Skin of body (tissue), 2 donors: ENCODE measurements around the gene MED26. TPM values are rescaled to one million over a fixed set of nuclear protein-coding genes. Genes with fewer than 3 reads are reported as not detected.
"Not testable (repeated sequence)": the region's sequence is repeated elsewhere in the genome, so short reads cannot be mapped to it uniquely, and the experiment has no call there.

Source experiments
- DNase-seq: peaks from one replicate; lab custom pipeline; 2025; lab: John Stamatoyannopoulos, UW
- total RNA-seq: library from RNA; depleted of rRNA; stranded (reverse); fragments of >200 nt; gene quantifications from one replicate; pipeline ENCODE4 v1.2.3, GENCODE V29; 2014

The MED26 gene
- total RNA-seq, 1 donor from 2014 or later = 5.7 TPM

DNA sequence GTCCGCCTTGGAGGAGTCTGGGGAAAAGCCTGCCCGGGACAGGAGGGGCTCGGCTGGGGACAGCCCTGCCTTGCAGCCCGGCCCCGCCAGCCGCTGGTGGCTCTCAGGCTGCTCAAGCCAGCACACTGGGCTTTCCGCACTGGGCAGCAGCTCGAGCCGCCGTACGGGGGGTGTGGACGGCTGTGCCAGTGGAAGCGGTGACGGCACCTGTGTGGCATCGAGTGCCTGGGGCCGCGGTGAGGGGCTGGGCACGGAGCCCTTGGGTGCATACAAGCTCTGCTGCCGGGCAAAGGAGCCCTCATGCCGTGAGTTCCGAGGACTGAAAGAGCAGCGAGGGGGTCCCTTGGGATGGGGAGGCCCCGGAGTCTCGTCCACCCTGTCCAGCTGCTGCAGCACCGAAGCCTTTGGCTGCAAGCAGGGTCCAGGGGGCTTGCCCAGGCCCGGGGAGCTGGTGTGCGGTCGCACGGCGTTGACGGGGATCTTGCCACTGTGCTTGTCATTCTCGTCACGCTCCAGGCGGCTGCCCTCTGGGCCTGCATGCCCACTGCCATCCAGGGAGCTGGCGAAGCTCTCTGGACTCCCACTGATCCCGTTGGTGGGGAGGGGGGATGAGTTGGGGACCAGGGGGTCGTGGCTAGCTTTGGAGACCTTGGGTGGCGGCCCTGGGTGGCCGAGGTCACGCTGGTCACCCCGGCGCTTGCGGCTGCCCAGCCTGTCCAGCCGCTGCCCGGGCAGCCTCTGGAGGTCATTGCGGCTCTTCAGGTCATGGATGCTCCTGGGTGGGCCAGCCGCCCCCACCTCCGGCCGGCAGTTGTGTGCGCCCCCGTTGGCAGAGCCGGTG, 51.1 kb downstream of the MED26 start:
- DNase-seq = no peak

DNA sequence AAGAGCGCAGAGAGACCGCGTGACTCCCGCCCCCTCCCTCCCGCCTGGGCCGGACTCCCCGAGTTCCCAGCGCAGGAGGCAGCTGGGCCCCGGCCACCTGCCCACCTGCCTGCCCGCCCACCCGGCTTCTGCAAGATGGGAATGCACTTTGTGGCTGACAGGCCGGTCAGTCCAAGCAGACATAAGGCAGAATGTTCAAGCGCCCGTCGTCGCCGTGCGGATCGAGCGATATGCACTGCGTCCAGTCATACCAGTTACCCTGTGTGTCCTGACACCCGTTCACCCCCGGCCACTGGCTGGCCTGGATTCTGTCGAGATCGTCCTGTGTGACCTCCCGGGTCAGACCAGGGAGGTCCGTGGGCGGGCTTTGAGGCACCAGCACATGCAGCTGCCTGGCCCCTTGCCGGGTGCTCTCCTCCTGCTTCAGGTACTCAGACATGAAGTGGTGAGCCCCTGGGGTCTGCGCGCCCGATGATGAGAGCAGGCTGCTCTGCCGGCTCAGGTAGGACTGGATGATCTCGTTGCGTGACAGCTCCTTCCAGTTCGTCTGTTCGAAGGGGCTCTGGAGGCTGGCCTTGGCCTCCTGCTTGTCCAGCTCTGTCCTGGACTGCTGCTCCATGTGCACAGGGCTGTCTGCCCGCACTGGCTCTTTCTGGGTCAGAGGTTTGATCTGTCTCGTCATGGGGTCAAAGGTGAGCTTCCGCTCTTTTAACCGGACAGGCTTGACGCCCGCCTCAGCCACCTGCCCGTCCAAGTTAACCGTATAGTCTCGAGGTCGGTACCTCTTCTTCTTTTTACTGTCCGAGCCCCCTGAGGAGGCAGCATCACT, 51.9 kb downstream of the MED26 start:
- DNase-seq = no peak

DNA sequence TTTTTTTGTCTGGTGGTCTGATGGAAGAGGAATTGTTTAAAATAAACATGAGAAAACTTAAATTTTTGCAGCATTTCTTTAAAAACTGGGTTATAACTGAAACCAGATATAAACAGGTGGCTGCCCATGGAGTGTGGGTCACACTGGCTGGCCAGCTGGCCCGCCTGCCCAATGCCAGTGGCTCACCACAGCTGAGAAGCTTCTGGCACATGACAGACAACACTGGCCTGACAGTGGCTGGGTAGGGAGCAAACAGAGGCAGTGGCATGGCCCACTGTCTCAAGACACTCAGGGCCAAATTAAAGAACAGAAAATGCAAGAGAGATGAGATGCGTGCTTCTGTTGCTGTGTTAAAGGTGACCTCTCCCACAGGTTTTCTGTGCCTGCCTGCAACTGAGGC, 52.7 kb downstream of the MED26 start:
- DNase-seq = no peak

DNA sequence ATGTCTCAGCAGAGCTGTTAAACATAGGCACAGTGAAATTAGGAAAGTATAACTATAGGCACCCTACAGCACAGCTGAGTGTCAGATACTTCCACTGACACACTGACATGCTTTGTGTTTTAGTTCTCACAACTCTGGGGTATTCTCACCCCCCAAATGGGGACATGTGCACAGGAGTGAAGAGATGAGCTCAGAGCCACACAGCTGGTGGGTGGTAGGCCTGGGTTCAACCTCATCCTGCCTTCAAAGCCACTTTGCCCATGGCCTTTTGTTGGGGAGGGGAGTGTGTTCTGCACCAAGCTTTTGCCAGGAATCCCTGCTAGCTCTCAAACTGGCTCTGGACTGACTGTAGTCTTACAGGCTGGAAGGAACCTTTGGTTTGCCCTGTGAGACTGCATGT, 54.1 kb downstream of the MED26 start:
- no peak for DNase-seq

DNA sequence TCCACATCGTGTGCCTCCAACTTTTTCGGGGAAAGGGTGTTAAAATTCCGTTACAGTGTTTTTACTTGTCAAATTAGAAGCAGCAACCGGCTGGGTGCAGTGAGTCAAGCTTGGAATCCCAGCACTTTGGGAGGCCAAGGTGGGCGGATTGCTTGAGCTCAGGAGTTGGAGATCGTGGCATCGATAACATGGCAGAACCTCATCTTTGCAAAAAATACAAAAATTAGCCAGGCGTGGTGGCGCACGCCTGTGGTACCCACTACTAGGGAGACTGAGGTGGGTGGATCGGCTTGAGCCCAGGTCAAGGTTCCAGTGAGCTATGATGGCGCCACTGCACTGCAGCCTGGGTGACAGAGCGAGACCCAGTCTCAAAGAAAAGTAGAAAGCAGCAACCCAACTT, 54.7 kb downstream of the MED26 start:
- no peak for DNase-seq

DNA sequence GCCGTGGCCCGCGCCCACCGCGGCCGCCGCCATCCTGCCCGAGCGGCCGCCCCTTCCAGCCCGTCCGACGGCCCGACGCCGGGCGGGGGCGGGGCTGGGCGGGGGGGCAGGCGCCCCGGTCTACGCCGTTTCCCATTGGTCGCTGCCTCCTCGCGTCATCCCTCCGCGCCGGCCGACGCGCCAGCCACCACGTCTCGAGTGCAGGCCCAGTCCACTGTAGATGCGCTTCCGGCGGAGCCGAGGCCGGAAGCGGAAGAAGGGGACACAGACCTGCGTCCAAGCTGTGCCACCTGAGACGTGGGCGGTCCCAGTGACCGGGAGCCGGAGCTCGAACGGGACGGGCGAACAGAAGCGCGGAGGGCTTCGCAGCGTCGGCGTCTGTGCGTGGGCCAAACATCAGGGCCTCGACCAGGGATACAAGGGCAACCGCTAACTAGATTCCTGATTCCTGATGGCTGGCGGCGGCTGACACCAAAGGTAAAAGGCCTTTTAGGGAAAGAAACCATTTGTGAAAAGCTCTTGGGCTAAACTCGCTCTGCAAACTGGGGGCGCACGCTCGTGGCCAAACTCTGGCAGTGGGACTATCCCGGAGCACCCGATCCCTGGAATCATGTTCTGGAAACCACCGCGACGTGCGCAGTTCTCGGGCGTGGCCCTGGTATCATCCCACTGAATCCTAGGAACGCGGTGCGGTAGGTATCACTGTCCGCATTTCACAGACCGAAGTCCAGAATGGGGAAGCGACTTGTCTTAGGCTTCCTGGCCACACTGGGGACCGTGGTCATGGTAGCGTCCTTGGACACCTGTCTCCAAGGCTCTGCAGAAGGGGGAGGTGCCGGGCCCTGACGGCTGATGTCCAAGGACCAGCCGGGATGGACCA, 55.4 kb downstream of the MED26 start, which contains the start of gene SLC35E1:
SLC35E1 (minus strand) TSS at position 84 of the 880 bp plus-strand sequence; CDS start at position 33, 51 bp downstream.
- DNase-seq = peak; percentile 91

DNA sequence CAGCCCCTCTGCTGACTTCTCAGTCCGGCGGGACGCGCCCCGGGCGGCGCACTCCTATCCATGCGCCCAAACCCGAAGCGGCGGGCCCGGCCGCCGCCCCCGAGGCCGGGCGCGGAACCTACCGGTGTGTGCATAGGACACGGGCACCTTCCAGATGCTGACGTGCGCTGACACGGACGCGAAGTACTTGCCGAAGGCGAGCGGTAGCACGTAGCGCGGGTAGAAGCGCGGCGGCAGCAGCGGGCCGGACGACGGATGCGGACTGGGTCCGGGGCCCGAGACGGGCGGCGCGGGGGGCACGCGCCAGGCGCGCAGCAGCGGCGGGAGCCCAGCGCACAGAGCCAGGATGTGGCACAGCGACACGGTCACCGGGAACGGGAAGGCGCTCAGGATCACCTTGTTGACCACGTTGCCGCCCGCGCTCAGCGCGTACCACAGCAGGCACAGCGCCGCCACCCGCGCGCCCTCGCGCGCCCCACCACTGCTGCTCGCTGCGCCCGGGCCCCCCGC, 56.1 kb downstream of the MED26 start:
- no peak for DNase-seq

DNA sequence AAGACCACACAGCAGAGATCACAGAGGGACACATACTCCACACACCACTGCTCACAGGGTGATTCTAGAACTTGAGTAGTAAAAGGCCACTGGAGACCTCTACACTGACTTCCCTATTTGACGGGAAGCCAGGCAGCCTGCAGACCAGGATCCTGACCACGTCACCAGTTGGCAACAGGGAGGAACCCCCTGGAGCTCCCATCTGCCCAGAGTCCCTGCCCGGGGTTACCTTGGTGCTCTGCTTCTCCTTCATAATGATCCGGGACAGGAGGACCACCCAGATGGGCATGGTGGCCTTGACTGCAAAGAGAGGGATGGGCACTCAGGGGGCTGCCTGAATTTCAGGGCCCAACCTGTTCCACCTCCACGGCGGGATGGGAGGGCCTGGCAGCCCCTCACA, 56.7 kb downstream of the MED26 start:
- DNase-seq = no peak

DNA sequence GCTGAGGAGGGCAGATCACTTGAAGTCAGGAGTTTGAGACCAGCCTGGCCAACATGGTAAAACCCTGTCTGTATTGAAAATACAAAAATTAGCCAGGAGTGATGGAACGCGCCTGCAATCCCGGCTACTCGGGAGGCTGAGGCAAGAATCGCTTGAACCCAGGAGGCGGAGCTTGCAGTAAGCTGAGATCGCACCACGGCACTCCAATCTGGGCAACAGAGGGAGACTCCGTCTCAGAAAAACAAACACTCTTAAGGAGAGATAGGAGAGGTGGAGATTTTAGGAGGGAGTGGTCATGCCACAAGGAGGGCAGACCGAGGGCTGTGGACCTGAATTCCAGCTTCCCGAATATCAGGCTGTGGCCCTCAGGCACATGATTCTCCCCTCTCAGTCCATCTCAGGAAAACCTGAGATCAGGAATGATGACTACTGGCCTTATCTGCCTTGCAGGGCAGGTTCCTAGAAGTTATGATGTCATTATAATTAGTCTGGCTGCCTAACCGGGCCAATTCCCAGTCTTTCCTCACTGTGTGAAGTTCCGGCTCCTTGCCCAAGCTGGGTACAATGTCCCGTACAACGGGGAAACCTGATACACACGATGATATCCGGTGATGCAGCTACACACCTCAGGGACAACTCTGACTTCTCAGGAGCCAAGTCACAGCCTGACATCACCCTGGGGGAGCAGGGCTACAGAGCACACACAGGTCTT, 58.2 kb downstream of the MED26 start:
- DNase-seq = no peak

DNA sequence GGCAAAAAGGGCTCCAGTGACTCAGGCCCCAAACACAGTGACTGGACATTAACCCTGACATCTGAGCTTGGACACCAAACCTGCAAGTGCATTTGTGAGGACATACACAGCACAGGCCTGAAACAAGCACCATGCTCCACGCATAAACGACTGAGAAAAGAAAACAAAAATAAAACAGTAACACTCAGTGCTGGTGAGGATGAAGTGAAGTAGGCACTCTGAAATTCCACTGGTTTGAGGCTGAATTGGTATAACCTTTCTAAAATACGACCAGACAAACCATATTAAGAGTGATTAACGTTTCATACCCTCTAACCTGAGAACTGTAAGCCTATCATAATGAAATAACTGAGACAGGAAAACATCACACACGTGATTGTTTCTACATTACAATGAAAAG, 61.3 kb downstream of the MED26 start:
- no peak for DNase-seq

DNA sequence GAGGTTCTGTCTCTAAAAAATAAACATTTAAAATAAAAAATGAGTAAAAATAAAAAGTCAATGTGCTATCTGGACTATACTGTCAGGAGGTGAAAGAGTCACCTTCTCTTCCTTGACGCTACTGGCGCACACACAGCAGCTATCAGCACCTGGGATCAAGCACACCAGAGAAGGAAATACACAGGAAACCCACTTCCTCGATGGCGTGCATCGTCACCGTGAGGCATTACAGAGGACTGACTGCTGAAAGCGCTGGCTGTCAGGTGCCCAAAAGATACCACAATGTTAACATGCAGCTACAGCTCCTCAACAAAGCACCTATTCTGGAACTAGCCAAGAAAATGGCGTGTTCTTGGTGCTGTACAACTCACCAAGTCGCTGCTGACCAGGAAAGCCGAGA, 61.8 kb downstream of the MED26 start:
- DNase-seq = no peak

DNA sequence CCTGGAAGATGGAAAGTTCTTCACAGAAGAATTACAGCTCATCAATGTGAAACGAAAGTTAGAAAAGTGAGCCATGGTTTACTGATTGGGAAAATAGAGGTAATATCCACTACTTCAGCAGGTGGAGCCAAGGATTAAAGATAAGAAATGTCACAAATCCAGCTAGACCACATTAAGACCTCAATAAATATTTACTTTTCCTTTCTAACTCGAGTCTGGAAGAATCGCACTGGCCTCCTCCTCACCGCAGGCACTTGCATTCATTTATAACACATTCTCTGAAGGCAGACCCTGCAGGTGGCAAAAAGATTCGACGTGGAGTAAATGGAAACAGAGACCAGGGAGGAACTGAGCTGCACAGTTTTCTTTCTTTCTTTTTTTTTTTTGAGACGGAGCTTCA, 63.2 kb downstream of the MED26 start:
- no peak for DNase-seq

DNA sequence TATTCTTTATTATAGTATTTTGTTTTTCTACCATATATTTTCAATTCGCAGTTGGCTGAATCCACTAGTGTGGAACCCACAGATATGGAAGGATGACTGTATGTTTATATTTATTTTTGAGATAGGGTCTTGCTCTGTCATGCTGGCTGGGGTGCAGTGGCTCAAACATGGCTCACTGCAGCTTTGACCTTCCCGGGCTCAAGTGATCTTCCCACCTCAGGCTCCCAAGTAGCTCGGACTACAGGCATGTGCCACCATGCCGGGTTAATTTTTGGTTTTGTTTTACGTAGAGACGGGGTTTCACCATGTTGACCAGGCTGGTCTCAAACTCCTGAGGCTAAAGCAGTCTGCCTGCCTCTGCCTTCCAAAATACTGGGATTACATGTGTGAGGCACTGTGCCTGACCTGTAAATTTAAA, 65.4 kb downstream of the MED26 start:
- DNase-seq = no peak

DNA sequence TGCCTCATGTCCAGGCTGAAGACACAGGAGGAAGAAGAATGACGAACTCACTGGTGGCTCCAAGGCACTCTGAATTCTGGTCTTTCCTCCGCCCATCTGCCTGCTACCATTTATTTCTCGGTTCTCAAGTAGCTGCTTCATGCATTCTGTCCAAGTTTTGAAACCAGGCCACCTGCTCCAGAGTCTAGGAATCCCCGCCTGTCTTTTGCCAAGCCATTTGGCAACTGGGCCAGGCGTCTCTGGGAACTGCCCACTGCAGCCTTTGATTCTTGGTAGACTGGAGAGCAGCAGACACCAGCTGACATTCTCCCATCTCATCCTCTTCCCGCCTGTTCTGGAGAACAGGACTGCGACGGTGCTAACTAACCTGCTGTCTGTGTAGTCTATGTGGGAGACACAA, 66.6 kb downstream of the MED26 start:
- DNase-seq = no peak

DNA sequence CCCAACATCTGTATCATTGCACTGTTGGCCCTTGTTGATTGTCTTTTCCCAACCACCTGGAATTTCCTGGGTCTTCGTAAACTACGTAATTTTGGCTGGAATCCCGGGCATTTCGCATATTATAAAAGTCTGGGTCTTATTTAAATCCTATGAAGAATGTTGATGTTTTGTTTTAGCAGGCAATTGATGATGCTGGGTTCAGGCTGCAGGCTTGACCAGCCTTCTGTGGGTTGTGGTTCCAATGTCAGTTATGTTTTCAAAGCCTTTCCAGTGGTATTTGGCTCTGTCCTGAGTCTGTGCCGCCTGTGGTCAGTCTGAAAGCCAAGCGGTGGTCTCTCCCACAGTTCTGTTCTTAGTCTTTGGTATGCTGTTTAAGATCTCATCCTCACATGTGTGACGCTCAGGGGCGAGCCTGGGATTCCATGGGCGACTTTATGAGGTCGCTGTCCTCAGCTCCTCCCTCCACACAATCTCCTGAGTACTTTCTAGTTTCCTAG, 68.2 kb downstream of the MED26 start:
- no peak for DNase-seq

DNA sequence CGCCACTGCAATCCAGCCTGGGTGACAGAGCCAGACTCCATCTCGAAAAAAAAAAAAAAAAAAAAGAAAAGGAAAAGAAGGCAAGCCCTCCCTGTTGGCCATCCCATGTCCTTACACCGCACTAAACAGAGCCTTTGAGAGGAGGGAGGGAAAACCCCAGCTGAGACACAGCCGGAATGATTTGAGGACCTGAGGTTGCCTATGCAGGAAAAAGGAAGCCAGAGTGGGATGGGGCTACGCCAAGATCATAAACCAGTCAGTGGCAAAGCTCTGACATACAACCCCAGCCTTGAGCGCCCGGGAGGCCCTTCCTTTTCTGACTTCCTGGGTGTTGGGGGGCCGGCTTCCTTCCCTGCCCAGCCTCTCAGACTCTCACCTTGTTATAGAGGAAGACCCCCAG, 73.2 kb downstream of the MED26 start:
- DNase-seq = no peak

DNA sequence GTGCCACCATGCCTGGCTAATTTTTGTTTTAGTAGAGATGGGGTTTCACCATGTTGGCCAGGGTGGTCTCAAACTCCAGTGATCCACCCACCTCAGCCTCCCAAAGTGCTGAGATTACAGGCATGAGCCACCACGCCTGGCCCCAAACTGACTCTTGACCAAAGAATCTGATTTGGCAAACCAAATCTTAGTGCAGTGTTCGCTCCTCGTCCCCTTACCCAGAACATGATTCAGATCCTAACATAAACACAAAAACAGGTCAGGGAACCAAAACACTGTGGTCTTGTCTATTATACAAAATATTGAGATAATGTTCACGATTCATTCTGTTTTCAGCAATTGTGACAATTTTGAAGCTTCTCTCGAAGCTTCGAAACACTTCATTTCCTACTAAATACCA, 76.1 kb downstream of the MED26 start:
- DNase-seq = not testable (repeated sequence)

DNA sequence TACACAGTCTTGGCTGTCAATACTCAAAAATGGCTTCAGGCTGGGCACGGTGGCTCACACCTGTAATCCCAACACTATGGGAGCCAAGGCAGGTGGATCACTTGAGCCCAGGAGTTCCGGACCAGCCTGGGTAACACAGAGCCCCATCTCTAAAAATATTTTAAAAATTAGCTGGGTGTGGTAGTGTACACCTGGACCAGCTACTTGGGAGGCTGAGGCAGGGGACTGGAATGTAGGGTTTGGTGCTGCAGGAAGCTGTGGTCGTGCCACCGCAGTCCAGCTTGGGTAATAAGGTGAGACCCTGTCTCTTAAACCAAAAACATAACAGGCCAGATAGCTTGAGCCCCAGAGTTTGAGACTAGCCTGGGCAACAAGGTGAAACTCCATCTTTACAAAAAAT, 79.0 kb downstream of the MED26 start:
- no peak for DNase-seq

DNA sequence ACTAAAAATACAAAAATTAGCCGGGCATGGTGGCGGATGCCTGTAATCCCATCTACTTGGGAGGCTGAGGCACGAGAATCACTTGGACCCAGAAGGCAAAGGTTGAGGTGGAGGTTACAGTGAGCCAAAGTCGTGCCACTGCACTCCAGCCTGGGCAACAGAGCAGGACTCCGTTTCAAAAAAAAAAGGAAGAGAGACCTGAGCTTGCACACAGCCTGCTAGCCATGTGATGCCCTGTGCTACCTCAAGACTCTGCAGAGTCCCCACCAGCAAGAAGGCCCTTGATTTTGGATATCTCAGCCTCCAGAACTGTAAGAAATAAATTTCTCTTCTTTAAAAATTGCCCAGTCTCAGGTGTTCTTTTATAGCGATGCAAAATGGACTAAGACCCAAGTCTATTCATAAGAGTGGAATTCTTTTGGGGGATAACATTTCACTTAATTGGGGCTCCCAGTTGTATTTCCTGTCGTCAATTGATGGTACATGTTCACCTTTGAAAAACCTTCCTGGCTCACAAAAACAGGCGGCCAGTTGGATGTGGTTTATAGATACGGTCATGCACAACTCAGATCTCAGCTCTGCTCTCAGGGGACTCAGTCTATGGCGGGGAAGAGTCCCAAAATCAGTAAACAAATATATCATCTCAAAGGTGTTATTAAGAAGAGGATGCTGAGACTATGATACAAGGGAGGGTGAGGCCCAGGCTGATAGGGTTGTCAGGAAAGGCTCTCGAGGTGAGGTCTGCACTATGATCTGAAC, 83.4 kb downstream of the MED26 start:
- no peak for DNase-seq

DNA sequence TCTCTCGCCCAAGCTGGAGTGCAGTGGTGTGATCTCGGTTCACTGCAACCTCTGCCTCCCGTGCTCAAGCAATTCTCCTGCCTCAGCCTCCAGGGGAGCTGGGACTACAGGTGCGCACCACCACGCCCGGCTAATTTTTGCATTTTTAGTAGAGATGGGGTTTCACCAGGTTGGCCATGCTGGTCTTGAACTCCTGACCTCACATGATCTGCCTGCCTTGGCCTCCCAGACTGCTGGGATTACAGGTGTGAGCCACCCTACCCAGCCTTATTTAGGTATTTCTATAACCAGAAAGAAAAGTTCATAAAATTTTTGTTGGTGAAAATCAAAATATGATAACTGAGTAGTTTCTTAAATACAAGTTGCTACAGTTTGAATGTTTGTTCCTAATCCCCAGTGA, 84.3 kb downstream of the MED26 start:
- not testable (repeated sequence) for DNase-seq
